ENCODE results near the gene HDAC4. TPM values are rescaled to one million over a fixed set of nuclear protein-coding genes. Genes with fewer than 3 reads are reported as not detected.

The HDAC4 gene
- total and polyA plus RNA-seq, 2 experiments from 2014 or later: 8.1 to 41.8 TPM

DNA sequence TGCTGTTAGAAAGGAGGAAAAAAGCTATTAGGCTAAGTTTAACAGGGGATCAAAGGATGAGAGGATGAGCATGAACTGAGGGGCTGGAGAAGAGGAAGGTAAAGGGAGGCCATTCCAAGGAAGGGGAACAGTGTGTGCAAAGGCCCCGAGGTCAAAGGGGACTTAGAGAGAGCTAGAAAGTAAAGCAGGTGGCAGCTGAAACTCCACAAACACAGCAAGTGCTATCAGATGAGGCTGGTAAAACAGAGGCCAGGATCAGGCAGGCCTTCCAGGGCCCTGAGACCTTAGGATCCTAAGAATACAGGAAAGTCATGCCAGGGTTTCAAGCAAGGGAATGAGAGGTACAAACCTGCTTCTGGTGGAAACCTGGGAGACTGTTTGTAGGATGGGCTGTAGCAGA is 5.8 kb downstream of the HDAC4 start (continued):
- no peak for TF ChIP-seq ZNF462 (CRISPR knock-in tag; IDR thresholded peaks at IDR 0.05)
- TF ChIP-seq REST (IDR thresholded peaks at IDR 0.05; ENCODE audit: unreplicated experiment): no peak
- TF ChIP-seq CREB1 (CRISPR knock-in tag; IDR thresholded peaks at IDR 0.05; ENCODE audit: low read depth): no peak
- no peak for TF ChIP-seq STAT1 (IDR thresholded peaks at IDR 0.05; ENCODE audit: unreplicated experiment)
- TF ChIP-seq ZNF114 (CRISPR knock-in tag; IDR thresholded peaks at IDR 0.05): no peak
- TF ChIP-seq, protein P1, sequence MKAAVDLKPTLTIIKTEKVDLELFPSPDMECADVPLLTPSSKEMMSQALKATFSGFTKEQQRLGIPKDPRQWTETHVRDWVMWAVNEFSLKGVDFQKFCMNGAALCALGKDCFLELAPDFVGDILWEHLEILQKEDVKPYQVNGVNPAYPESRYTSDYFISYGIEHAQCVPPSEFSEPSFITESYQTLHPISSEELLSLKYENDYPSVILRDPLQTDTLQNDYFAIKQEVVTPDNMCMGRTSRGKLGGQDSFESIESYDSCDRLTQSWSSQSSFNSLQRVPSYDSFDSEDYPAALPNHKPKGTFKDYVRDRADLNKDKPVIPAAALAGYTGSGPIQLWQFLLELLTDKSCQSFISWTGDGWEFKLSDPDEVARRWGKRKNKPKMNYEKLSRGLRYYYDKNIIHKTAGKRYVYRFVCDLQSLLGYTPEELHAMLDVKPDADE (IDR thresholded peaks at IDR 0.05): no peak
- TF ChIP-seq EZH2 (IDR thresholded peaks at IDR 0.05; ENCODE audit: low read depth, unreplicated experiment): no peak
- no peak for TF ChIP-seq ZNF331 (CRISPR knock-in tag; IDR thresholded peaks at IDR 0.05; ENCODE audit: low read depth)
- no peak for TF ChIP-seq POLR2AphosphoS5 (IDR thresholded peaks at IDR 0.05; ENCODE audit: low read depth)
- no peak for TF ChIP-seq NANOG (IDR thresholded peaks at IDR 0.05; ENCODE audit: borderline replicate concordance)
- no peak for TF ChIP-seq EZH2phosphoT487 (IDR thresholded peaks at IDR 0.05; ENCODE audit: unreplicated experiment)
- TF ChIP-seq JUNB (IDR thresholded peaks at IDR 0.05; ENCODE audit: unreplicated experiment): no peak

Data from GM23338 (cell line).